ENCODE data around the gene MRPL12.
A peak's percentile ranks its signal among the peaks of the same experiment; 100 is the strongest.

The MRPL12 gene

DNA sequence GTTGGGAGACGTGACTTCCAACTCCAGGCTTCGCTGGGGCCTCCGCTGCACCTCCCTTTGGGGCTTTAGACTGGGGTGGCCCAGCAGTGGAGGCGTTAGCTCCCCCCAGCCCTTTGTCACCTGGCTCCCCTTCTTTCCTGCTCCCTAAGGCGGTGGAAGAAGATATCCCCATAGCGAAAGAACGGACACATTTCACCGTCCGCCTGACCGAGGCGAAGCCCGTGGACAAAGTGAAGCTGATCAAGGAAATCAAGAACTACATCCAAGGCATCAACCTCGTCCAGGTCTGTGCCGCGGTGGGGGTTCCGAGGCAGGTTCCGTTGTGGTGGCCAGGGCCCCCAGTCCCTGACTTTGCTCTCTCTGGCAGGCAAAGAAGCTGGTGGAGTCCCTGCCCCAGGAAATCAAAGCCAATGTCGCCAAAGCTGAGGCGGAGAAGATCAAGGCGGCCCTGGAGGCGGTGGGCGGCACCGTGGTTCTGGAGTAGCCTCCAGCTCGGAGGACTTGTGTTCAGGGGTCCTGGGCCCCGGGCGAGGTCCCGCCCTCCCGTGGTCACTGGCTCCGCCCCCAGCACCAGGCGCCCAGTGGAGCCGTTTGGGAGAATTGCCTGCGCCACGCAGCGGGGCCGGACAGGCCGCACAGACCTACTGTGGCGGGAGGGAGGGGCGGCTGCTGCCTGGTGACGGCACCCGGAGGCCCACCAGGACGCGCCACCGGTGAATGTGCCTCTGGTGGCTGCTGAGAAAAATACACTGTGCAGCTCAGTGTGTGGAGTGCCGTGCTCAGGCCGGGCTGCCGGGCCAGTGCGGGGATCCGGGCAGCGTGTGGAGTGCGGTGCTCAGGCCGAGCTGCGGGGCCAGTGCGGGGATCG, 3.8 kb downstream of the MRPL12 start:
- no peak for DNase-seq (ENCODE audit: low read depth)
- TF ChIP-seq, protein P1, sequence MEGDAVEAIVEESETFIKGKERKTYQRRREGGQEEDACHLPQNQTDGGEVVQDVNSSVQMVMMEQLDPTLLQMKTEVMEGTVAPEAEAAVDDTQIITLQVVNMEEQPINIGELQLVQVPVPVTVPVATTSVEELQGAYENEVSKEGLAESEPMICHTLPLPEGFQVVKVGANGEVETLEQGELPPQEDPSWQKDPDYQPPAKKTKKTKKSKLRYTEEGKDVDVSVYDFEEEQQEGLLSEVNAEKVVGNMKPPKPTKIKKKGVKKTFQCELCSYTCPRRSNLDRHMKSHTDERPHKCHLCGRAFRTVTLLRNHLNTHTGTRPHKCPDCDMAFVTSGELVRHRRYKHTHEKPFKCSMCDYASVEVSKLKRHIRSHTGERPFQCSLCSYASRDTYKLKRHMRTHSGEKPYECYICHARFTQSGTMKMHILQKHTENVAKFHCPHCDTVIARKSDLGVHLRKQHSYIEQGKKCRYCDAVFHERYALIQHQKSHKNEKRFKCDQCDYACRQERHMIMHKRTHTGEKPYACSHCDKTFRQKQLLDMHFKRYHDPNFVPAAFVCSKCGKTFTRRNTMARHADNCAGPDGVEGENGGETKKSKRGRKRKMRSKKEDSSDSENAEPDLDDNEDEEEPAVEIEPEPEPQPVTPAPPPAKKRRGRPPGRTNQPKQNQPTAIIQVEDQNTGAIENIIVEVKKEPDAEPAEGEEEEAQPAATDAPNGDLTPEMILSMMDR (IDR thresholded peaks at IDR 0.05; ENCODE audit: low read length, missing control alignments), result no peak
- no peak overlapping the region for H3K4me3 ChIP-seq (replicated peaks; ENCODE audit: low read depth, low read length)

DNA sequence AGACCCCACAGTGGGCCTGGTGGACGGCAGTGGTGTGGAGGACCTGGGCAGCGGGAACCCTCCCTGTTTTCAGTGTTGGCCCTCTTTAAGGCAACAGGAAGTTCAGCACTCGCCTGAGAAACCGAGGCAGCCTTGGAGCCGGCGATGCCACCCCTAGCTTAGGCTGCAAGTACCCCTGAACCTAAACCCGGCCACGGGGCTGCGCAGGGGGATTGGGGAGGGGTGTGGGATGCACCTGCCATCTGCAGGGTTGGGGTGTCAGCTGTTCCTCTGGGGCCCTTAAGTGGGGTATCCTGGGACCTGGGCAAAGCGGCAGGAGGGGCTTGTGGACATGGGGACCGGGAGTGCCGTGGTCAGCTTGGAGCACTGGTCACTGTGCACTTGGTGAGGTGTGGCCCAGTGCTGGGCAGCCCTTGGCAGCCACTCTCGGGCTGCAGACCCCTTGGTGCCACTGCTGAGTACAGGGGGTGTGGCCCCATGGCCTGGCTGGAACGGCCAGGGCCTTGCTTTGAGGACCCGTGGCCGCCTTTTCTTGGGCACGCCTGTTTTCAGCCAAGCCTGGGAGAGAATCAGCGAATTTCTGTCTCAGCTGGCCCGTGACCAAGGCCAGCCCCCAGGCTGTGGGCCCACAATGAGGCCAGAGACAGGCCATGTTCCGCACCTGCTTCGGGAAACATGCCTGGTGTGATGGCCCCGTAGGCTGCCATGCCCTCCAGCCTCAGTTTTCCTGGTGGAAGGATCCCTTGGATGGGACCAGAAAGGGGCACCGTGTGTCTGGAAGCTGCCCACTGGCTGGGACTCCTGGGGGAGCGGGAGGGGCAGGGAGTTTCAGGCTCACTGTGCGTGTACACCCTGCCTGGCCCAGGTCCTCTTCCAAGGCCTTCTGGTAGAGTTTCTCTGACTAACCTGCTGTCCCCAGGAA, 4.8 kb downstream of the MRPL12 start:
- H3K4me3 ChIP-seq (replicated peaks; ENCODE audit: low read depth, low read length), result no peak overlapping the region
- no peak for DNase-seq (ENCODE audit: low read depth)
- TF ChIP-seq, protein P1 (IDR thresholded peaks at IDR 0.05; ENCODE audit: low read length, missing control alignments), result no peak

DNA sequence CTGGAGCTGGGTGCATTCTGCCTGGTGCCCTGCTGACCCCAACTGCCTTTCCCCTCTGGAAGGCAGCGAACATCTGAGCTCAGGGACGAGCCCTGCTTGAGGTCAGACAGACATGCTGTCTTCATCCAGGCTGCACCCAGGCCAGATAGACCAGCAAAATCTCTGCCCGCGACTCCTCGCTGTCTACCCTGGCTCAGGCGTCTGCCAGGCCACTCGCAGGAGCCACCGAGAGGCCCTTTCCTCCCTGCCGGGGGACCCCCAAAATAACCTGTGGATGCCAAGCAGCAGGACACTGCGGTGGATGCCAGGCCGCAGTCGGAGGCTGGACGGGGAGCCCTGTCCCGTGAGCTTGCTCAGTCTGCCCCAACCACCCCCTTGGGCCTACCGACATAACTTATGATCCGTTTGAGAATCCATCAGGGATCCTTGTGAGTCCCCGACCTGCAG, 5.6 kb downstream of the MRPL12 start:
- TF ChIP-seq, protein P1 (IDR thresholded peaks at IDR 0.05; ENCODE audit: low read length, missing control alignments), result no peak
- H3K4me3 ChIP-seq (replicated peaks; ENCODE audit: low read depth, low read length), result no peak overlapping the region
- no peak for DNase-seq (ENCODE audit: low read depth)

DNA sequence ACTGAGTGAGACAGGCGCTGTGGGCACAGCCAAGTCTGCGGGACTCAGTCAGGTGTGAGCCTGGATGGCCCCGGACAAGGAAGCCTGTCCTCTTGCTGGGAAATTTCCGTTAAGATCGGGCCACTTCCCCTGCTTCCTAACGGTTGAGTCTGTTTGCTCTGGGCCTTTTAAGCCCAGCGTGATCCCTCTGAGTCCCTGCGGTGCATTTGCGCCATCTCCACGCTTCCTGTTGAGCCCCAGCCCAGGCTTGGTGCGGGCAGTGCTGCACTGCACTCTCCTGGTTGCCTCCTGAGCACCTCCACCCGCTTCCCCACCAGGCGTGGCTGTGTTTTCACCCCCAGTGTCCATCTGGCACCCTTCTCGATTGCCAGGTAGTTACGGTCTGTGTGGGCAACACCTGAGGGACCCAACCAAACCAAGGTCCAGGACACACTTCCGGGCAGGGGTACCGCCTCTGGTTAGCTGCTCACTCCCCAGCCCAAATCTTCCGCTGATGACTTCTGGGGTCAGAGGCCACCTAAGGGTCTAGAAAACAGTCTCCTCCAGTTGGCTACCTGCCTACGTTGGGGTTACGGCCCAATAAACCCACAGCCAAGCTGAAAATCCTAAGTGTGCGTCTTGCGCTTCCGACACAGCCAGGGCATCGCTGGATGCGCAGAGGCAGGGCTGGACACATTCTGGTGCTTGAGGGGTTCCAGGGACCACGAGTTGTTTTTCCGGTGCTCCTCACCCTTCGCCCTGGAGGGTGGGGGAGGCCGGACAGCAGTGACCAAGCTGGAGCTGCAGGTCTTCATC, 7.5 kb downstream of the MRPL12 start:
- no peak overlapping the region for H3K4me3 ChIP-seq (replicated peaks; ENCODE audit: low read depth, low read length)
- TF ChIP-seq, protein P1 (IDR thresholded peaks at IDR 0.05; ENCODE audit: low read length, missing control alignments), result no peak
- DNase-seq (ENCODE audit: low read depth), result peak; percentile 29

DNA sequence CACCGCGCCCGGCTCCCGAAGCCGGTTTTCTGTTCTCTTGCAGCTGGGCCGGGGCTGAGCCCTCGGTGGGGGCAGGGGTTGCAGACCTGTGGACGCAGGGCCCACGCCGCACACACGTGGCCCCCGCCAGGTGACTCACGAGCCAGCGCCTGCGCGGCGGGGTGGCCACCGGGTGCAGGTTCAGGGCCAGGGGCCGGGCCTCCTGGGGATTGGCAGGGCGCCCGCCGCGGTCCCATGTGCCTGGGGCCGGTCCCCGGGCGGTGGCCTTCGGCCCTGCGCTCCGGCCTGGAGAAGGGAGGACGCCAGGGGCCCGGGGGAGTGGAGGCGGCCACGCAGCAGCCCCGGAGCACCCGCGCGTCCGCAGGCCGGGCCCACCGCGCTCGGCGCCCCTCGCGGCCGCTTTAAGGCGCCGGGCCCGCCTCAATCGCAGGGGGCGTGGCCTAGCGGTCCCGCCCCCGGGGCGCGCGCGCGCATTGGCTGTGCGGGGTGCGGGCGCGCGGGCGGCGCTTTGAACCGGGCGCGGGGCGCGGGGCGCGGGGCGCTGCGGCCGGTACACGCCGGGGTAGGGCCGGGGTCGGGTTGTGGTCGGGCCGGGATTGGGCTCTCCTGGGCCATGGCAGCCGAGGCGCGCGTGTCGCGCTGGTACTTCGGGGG, 8.8 kb downstream of the MRPL12 start, which contains the start of gene SLC25A10:
SLC25A10 (plus strand) TSS at position 471 of the 654 bp plus-strand sequence; CDS start at position 614, 143 bp downstream.
- TF ChIP-seq, protein P1 (IDR thresholded peaks at IDR 0.05; ENCODE audit: low read length, missing control alignments), result no peak
- H3K4me3 ChIP-seq (replicated peaks; ENCODE audit: low read depth, low read length), result peak within 1 kb of the TSS; percentile 58
- DNase-seq (ENCODE audit: low read depth), result peak; percentile 68
